Psoas muscle (tissue), 8 donors: ENCODE results near the gene RPL23. TPM values are rescaled to one million over a fixed set of nuclear protein-coding genes. Genes with fewer than 3 reads are reported as not detected.

Experiments used
- ATAC-seq, 4 donors: fragments of 200-7000 bp; cut with Tn5 transposase; one replicate each; pipeline ENCODE4 v1.9.1; 2020; ENCODE audit warnings: moderate library complexity in 3 of 4, mild to moderate bottlenecking in 2 of 4
- DNase-seq, 2 donors: peaks; one replicate each; pipeline ENCODE4 v3.0.0-alpha.2; 2020
- H3K27ac ChIP-seq: fragments of 200-600 bp; one replicate; pipeline ENCODE4 v1.8.0; 2022
- H3K27me3 ChIP-seq, 3 donors: fragments of 200-600 bp in 1 of 3; one replicate each; pipeline versions ENCODE4 v1.6.1 to v1.8.0; 2013 to 2022; ENCODE audit warnings: low read length in 2 of 3, mild to moderate bottlenecking in 2 of 3, moderate library complexity in 1 of 3; ENCODE audit not compliant: insufficient read depth in 3 of 3
- H3K36me3 ChIP-seq, 2 donors: fragments of 200-600 bp in 1 of 2; one replicate each; pipeline versions ENCODE4 v1.6.1 to v1.8.0; 2013 to 2022; ENCODE audit warnings: low read depth in 1 of 2, mild to moderate bottlenecking in 1 of 2, moderate library complexity in 1 of 2; ENCODE audit not compliant: insufficient read depth in 1 of 2
- H3K4me1 ChIP-seq: fragments of 200-600 bp; one replicate; pipeline ENCODE4 v1.8.0; 2022
- H3K4me3 ChIP-seq: fragments of 200-600 bp; one replicate; pipeline ENCODE4 v1.8.0; 2022; ENCODE audit warnings: mild to moderate bottlenecking
- H3K9me3 ChIP-seq: fragments of 200-600 bp; one replicate; pipeline ENCODE4 v1.8.0; 2022
- WGBS, 3 donors: extraction: QIAGEN DNeasy Blood & Tissue Kit; methylation state at CpG; one replicate each; pipeline versions ENCODE4 v1.1.6 to v1.1.7; 2013; 5-methylcytosine and 5-hydroxymethylcytosine counted together
- intact Hi-C, 2 donors: fragments of 100-400 bp; cut with DNase I; formaldehyde crosslinking; loops; one replicate each; pipeline versions ENCODE4 v1.11.0 to v1.14.2; 2022
- long read RNA-seq, 2 donors: library from polyadenylated mRNA; unstranded; transcript quantifications; one replicate each; pipeline ENCODE4 v2.0.0, GENCODE V29; 2021
- polyA plus RNA-seq, 3 donors: library from polyadenylated mRNA; stranded (reverse); fragments of 200-250 nt; gene quantifications; one replicate each; pipeline ENCODE4 v1.2.3, GENCODE V29; 2013
- total RNA-seq, 4 donors: library from RNA; stranded (reverse); fragmentation: NEBNext Ultra II Directional in 2 of 4; extraction: Animal tissue kit (Norgen Biotek cat#: 25700) in 2 of 4; gene quantifications; one replicate each; pipeline versions ENCODE4 v1.2.1 to v1.2.4, GENCODE V29; 2021 to 2023
- TF ChIP-seq, protein P1 (sequence below): fragments of 200-600 bp; IDR thresholded peaks from one replicate; pipeline ENCODE4 v1.8.0; 2022; ENCODE audit warnings: antibody characterized with exemption
- donor health status: healthy with polysubstance abuse.
- donor health status: DM: no; HTN: no; CAD: no; lungs with moderate emphysema.
- donor health status: Bipolar disorder and iron deficiency.
- donor health status: healthy.
- donor health status: DM: yes; HTN: yes; CAD: no.
- donor health status: DM: no; HTN: no; CAD: no.
- donor health status: DM: no; HTN: no; CAD: no.
- donor health status: DM: yes; HTN: yes; CAD: no.

RPL23 gene
- total RNA-seq (1,000 to 10,000 TPM in 1 of 4 donors, 100 to 1,000 TPM in 3; 816 to 1,006 (median 921) TPM), polyA plus RNA-seq (1,000 to 10,000 TPM; 1,675 to 2,332 (median 1,765) TPM)
- long read RNA-seq, donor 1, transcript RPL23-210 (2 exons, 429 nt), result minor isoform, 7 of 93 reads
- long read RNA-seq, donor 1, transcript RPL23-206 (5 exons, 2,821 nt), result major isoform, 64 of 93 reads
- long read RNA-seq, donor 1, partial matches to known transcripts, result 20 of 93 reads
- long read RNA-seq, donor 1, other reads (novel, unspliced or antisense), result 2 of 93 reads
- long read RNA-seq, donor 2, transcript RPL23-206 (5 exons, 2,821 nt), result major isoform, 77 of 104 reads
- long read RNA-seq, donor 2, transcript RPL23-210 (2 exons, 429 nt), result minor isoform, 5 of 104 reads
- long read RNA-seq, donor 2, partial matches to known transcripts, result 21 of 104 reads
- long read RNA-seq, donor 2, other reads (novel, unspliced or antisense), result 1 of 104 reads

DNA sequence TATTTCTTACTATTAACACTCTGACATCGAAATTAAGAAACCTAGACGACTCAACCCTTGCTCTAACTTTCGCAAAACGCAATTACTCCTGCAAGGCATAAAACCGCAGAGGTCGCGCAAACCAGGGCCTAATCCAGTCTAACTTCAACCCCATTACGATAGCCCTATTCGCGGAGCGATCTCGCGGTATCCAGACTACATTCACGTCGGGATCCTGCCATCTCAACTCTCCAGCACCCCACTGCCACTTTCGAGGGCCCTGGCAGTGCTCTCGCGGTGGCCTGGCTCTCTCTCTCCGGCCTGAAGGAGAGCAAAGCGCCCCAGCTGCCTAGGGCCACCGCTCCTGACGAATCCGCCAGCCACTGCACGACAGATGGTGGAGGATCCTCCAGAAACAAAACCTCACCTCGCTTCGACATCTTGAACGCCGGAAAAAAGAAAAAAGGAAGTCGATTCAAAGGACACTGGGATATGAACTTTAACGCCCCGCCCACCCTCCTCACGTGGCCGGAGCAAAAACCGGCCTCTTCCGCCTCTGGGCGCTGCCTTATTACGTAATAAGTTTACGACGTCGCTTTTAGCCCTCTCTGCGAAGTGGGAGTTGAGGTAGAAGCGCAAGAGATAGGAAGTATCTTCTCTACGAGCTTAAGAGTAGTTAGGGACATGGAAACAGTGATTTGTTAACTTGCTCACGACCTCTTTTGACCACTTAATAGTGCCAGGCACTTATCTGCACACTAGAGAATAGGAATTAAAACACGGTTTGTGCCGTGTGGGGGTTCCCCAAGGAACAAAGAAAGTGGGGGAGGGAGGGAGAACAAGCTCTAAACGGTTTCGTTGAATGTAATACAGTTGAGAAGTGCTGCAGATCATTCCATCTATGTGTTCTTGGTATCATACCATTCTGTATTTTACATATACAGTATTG is at the start of gene RPL23:
RPL23 (minus strand) TSS at position 430 of the 928 bp plus-strand sequence; CDS start at position 419, 11 bp downstream.
- 0 to 1% (median 0%) methylated on average over 48 of the region's 48 CpGs for WGBS, 3 donors
- intact Hi-C loops, result no loop called here
- no peaks in the 10 kb centered on the region for H3K9me3 ChIP-seq
- peaks cover 16% of the 10 kb centered on the region for H3K4me1 ChIP-seq
- TF ChIP-seq, protein P1, sequence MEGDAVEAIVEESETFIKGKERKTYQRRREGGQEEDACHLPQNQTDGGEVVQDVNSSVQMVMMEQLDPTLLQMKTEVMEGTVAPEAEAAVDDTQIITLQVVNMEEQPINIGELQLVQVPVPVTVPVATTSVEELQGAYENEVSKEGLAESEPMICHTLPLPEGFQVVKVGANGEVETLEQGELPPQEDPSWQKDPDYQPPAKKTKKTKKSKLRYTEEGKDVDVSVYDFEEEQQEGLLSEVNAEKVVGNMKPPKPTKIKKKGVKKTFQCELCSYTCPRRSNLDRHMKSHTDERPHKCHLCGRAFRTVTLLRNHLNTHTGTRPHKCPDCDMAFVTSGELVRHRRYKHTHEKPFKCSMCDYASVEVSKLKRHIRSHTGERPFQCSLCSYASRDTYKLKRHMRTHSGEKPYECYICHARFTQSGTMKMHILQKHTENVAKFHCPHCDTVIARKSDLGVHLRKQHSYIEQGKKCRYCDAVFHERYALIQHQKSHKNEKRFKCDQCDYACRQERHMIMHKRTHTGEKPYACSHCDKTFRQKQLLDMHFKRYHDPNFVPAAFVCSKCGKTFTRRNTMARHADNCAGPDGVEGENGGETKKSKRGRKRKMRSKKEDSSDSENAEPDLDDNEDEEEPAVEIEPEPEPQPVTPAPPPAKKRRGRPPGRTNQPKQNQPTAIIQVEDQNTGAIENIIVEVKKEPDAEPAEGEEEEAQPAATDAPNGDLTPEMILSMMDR, result no peak
- peak; percentile 94 to 98 (median 97) for ATAC-seq
- H3K36me3 ChIP-seq, result peaks cover 12 to 44% of the 10 kb centered on the region in 2 donors
- H3K27me3 ChIP-seq, result no peaks in the 10 kb centered on the region
- peak; percentile 94 to 96 for DNase-seq
- peak within 1 kb of the TSS; percentile 77 for H3K4me3 ChIP-seq
- peak within 1 kb of the TSS; percentile 94 for H3K27ac ChIP-seq

DNA sequence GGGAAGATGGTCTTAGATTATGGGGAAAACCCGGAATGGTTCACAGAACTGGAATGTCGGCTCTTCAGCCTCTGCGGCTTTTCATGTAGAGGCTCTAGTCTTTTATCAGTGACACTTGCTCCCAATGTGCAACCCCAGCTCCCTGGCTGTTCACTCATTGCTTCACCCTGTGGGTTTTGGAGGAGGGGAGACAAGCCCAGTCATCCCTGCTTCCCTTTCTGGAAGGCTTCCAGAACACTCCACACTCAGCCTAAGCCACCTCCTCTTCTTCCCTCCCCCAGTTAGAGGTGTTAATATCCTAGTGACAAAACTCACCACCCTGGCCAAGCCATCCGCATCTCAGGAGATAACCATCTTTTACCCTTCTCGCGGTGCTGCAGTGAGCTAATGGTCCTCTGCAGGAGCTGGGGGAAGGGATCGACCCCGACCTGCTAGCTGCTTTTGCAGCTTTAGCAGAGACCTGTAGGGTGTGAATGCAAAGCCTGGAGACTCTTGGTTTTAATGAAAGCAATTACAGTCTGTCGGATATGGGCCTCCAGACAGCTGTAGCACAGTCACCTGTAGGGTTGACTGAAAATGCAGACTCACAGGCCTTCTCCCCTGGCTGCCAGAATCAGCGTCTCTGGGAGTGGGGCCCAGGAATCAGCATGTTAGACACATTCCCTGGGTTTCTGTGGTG is 47.6 kb upstream of the RPL23 start:
- H3K27me3 ChIP-seq, result no peaks in the 10 kb centered on the region
- 29 to 48% (median 36%) methylated on average over 10 of the region's 10 CpGs for WGBS, 3 donors
- intact Hi-C loops, result no loop called here
- DNase-seq, result peak; percentile 67 to 72
- peak; percentile 46 to 70 (median 62) for ATAC-seq
- peaks cover 0 to 15% of the 10 kb centered on the region in 2 donors for H3K36me3 ChIP-seq
- peak overlapping the region; percentile 3 for H3K4me3 ChIP-seq
- peaks cover 51% of the 10 kb centered on the region for H3K4me1 ChIP-seq
- H3K27ac ChIP-seq, result peak overlapping the region; percentile 53
- TF ChIP-seq, protein P1, result no peak
- H3K9me3 ChIP-seq, result no peaks in the 10 kb centered on the region

DNA sequence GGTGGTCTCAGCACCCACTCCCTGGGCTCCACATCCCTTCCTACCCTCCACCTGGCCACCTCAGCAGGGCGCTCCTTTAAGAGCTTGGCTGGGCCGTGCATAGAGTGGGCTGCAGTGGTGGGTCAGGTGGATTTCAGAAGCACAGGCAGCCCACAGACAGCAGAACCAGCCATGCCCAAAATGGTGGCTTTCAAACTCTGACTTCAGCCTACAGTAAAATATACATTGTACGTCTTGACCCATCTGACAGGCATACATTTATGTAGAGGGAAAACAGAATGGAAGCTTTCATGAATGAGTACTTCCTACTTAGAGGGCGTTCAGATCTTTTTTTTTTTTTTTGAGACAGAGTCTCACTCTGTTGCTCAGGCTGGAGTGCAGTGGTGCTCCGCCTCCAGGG is 45.9 kb upstream of the RPL23 start:
- no peaks in the 10 kb centered on the region for H3K9me3 ChIP-seq
- no peak overlapping the region for H3K27ac ChIP-seq
- peaks cover 53% of the 10 kb centered on the region for H3K4me1 ChIP-seq
- H3K4me3 ChIP-seq, result no peak overlapping the region
- peaks cover 0 to 15% of the 10 kb centered on the region in 2 donors for H3K36me3 ChIP-seq
- no peaks in the 10 kb centered on the region for H3K27me3 ChIP-seq
- TF ChIP-seq, protein P1, result no peak
- no peak for DNase-seq
- intact Hi-C loops, result no loop called here
- 77 to 91% (median 78%) methylated on average over 5 of the region's 5 CpGs for WGBS, 3 donors
- ATAC-seq, result no peak

DNA sequence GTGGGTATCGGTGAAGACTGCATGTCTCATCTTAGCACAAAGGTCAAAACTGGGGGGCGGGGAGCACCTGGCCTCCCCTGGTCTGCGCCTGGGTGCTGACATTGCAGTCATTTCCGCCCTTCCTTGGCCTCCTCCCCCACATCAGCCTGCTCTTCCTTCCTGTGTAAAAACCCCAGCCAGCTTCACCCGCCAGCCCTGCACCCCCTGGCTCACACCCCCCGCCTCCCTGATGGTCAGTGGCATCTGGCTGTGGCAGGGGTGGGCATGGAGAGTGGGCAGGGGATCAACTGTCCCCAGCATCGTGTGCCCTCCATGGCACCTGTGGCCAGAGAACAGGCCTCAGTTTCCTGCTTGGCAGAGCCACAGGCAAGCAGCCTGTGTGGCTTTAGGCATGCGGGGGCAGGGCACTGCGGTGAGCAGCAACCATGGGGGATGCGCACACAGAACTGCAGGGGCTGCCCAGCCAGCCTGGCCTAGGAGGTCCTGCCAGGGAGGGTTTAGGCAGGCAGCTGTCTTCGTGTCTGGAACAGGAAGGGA is 45.4 kb upstream of the RPL23 start:
- peak overlapping the region; percentile 59 for H3K27ac ChIP-seq
- WGBS, 3 donors, result 40 to 59% (median 54%) methylated on average over 11 of the region's 11 CpGs
- TF ChIP-seq, protein P1, result no peak
- H3K27me3 ChIP-seq, result no peaks in the 10 kb centered on the region
- no peaks in the 10 kb centered on the region for H3K9me3 ChIP-seq
- peak; percentile 34 to 71 for DNase-seq
- peak overlapping the region; percentile 24 for H3K4me3 ChIP-seq
- peaks cover 0 to 10% of the 10 kb centered on the region in 2 donors for H3K36me3 ChIP-seq
- intact Hi-C loops, result no loop called here
- ATAC-seq, result peak in 3 of 4 donors; percentile 5 to 26 (median 11)
- H3K4me1 ChIP-seq, result peaks cover 56% of the 10 kb centered on the region
